ACHN (cell line): ENCODE data around the gene EXOC1L.
"Not testable (repeated sequence)": the region's sequence is repeated elsewhere in the genome, so short reads cannot be mapped to it uniquely, and the experiment has no call there.

Experiments used
- DNase-seq: peaks from one replicate; pipeline ENCODE4 v3.0.0-alpha.2; 2015
- in situ Hi-C: cut with HindIII; loops from 2 replicates; pipeline ENCODE4 v1.10.0; 2017; ENCODE audit warnings: low sequenced_read_pairs, low pct_ligation_motif_present, low pct_unique_long_range_greater_than_20kb

The EXOC1L gene

GRCh38 chr4:55830716-55831115 lies 11.1 kb downstream of the EXOC1L start:
- in situ Hi-C loops = no loop called here
- no peak for DNase-seq

DNA sequence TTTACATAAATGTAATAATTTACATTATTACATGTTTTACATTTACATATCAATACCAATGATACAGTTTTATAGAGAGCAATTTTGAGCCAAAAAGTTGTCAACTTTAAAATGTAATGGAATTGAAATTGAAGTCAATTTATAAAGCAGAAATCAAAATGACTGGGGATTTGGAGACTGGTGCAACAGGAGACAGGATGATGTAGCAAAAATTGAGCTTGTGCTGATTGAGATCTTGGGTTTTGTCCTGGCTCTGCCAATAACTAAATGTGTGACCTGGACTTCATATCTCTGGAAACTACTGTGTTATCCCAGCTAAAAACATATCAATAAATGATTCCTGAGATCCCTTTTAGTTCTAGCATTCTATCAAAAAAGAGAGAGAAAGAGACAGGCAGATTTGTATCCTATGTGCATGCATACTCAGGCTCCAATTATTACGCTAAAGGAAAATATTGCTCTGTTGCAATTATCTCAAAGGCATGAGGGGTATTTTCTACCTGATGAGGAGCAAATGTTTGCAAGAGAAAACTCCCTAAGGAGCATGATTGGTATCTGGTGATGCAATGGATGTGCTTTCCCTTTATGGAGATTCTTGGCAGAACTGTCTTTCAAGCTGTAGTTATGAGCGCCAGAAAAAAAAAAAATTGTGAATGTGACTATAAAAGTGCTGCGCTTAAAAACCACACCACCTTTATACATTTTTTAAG lies 14.7 kb downstream of the EXOC1L start:
- in situ Hi-C loops = no loop called here
- DNase-seq = no peak

DNA sequence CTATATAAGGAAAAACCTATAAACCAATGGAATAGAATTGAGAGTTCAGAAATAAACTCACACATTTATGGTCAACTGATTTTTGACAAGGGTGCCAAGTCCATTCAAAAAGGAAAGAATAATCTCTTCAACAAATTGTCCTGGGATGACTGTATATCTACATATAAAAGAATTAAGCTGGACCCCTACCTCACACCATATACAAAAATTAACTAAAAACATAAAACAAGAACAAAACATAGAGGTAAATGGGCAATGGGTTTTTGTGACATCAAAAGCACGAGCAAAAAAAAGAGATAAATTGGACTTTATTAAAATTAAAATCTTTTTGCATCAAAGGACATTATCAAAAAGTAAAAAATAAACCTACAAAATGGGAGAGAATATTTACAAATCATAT lies 18.3 kb downstream of the EXOC1L start:
- no peak for DNase-seq
- in situ Hi-C loops = no loop called here

DNA sequence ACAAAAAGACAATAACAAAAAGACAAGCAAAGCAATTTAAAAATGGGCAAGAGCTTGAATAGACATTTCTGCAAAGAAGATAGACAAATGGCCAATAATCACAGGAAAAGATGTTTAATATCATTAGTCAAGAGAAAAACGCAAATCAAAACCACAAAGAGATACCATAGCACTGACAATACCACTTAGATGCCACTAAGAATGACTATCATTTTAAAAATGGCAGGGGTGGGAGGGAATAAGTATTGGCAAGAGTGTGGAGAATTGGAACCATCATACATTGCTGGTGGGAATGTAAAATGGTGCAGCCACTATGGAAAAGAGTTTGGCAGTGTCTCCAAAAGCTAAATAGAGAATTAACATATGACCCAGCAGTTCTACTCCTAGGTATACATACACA lies 18.8 kb downstream of the EXOC1L start:
- no peak for DNase-seq
- in situ Hi-C loops = no loop called here

- in situ Hi-C loops = no loop called here
- DNase-seq = no peak
Measured at GRCh38 chr4:55838952-55839351, 19.4 kb downstream of the EXOC1L start.

GRCh38 chr4:55840956-55841355 lies 21.4 kb downstream of the EXOC1L start:
- DNase-seq = no peak
- in situ Hi-C loops = no loop called here

DNA sequence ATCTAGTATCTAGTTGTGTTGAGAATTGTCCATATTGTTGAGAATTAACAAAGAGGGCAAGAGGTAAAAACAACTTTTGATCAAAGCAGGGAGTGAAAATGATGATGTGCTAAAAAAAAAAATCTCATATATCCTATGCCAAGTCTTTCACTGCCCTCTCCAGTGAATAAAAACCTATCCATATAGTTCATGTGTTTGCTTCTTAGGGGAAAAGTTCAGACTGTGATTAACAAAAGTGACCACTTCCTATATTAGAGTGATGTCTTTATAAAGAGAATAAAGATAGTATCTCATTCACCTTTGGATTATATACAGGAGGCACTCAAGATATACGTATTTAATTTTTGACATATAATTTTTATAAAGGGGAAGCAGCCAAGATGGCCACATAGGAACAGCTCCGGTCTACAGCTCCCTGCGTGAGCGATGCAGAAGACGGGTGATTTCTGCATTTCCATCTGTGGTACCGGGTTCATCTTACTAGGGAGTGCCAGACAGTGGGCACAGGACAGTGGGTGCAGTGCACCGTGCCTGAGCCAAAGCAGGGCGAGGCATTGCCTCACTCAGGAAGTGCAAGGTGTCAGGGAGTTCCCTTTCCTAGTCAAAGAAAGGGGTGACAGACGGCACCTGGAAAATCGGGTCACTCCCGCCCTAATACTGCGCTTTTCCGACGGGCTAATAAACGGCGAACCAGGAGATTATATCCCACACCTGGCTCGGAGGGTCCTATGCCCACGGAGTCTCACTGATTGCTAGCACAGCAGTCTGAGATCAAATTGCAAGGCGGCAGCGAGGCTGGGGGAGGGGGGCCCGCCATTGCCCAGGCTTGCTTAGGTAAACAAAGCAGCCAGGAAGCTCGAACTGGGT lies 22.0 kb downstream of the EXOC1L start:
- not testable (repeated sequence) for DNase-seq

GRCh38 chr4:55842312-55842711 lies 22.7 kb downstream of the EXOC1L start:
- DNase-seq, in situ Hi-C loops: not testable (repeated sequence)

More for the DNA sequence above, 22.0 kb downstream of the EXOC1L start:
- in situ Hi-C loops = not testable (repeated sequence)

DNA sequence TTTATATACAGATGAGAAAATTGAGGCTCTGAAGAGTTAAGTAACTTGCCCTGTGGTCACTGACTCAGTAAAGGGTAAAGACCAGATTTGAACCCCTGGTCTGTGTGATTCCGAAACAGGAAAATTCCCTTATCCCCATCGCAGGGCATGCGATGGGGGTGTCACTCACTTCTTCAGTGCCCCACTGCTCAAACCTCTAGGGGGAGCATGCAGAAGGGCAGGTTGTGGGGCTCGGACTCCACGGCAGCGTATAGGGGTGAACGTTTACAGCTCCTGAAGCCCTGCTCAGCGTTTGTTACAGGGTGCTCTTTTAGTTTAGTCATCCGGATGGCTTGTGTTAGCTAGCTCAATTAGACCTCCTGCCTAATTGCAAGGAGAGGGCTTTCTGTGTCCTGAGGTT lies 30.1 kb downstream of the EXOC1L start:
- no peak for DNase-seq
- in situ Hi-C loops = no loop called here

DNA sequence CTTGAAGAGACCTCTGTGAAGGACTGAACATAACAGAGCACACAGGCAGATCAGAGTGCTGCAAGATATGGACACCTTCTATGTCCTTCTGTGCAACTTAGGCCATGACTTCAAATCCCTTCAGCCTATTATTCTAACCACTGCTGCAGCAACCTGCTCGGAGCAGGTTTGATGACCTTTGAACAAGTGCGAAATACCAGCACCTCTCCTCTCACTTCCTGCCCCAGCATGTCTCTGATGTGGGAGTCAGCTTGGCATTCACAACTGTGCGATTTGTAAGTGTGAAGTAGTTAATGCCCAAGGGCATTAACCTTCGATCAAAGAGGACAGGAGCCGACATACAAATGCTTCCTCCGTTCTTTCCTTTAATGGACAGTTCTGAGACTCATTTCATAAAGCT lies 32.3 kb downstream of the EXOC1L start:
- no peak for DNase-seq
- in situ Hi-C loops = no loop called here

GRCh38 chr4:55853484-55854046 lies 34.0 kb downstream of the EXOC1L start, which contains the start of gene EXOC1:
Gene EXOC1 (plus strand): TSS chr4:55853648. CDS start chr4:55858324, 4,676 bp downstream.
- DNase-seq = peak; percentile 95
- in situ Hi-C loops = no loop called here

DNA sequence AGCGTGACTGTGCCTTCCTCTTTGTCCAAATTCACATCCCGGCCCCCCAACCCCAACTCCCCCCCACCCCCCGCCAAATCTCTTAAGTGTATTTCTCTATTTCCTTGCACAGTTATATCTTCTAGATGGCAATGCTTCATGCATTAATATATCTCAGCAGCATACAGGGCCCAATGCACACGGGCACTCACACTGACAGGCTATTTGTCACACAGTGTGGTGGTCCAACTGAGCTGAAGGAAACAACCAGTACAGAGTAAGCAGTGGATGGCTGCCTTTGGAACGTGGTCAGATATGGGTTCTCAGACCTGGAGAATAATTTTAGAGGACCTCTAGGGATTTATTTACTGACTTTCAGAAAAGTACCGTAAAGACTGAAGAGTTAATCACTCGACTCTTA lies 34.5 kb downstream of the EXOC1L start:
- DNase-seq = no peak
- in situ Hi-C loops = no loop called here

DNA sequence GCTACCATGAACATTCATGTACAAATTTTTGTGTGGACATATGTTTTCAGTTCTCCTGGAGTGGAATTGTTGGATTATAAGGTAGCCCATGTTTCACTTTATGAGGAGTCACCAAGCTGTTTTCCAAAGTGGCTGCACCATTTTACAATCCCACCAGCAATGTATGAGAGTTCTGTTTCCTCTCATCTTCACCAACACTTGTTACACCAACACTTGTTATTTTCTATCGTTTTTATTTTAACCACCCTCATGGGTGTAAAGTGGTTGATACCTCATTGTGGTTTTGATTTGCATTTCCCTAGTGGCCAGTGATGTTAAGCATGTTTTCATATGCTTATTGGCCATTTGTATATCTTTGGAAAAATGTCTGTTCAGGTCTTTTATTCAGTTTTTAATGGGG lies 38.0 kb downstream of the EXOC1L start:
- in situ Hi-C loops = no loop called here

DNA sequence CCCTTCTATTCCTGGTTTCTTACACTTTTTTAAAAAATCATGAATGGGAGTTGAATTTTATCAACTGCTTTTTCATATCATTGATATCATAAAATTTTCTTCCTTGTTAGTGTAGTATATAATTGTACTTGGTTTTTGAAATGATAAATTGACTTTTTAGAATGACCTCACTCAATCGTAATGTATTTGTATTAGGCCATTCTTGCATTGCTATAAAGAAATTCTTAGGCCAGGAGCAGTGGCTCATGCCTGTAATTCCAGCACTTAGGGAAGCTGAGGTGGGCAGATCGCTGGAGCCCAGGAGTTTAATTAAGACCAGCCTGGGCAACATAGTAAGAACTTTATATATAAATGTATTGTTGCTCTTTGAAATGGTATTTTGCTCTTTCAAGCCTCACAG lies 40.1 kb downstream of the EXOC1L start:
- DNase-seq = no peak
- in situ Hi-C loops = no loop called here

More for the DNA sequence above, 38.0 kb downstream of the EXOC1L start:
- no peak for DNase-seq

DNA sequence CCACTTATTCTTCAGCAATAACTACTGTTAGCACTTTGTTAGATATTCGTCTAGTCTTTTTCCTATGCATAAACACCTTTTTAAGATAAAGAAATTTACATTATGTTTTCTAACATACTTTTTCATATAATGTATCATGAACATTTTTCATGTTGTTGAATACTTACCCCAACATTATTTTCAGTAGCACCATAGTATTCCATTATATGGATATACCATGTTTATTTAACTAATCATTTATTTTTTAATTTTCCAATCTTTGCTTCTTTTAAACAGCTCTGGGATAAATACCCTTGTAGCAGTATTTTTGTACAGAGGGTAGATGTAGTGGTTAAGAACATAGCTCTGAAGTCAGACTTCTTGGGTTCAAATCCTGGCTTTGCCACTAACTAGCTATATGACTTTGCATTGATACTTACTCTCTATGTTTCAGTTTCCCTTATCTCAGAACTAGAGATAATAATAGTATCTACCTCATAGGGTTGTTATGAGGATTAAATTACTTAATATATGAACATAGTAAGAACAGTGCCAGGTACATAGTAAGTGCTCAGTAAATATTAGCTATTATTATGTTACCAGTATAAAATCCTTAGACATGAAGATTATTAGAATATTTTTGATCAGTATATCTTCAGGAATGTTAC lies 45.1 kb downstream of the EXOC1L start:
- no peak for DNase-seq
- in situ Hi-C loops = no loop called here

DNA sequence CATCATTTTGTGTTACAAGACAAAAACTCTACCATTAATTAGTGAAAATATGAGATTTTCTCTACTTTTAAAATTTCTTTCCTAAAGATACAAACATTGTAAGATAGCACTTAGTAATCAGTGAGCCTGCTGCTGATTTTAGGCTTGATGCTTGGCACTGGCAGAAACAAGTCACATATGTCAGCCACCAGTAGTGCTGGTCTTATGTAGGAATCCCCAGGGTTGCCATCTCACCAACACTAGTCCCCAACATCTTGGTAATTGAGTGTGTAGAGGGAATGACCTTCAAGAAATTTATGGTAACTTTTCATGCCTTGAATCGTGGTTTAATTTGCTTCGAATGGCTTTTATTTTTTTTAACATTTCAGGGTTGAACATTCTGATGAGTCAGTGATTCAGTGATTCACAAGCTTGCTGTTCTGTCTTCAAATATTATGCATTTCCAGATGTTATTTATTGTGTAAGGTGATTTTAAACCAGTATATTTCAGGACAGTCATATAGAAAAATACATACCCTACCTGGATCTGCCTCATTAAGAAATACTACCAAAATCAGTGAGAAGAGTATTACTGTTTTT lies 45.7 kb downstream of the EXOC1L start:
- in situ Hi-C loops = no loop called here
- peak; percentile 21 for DNase-seq

DNA sequence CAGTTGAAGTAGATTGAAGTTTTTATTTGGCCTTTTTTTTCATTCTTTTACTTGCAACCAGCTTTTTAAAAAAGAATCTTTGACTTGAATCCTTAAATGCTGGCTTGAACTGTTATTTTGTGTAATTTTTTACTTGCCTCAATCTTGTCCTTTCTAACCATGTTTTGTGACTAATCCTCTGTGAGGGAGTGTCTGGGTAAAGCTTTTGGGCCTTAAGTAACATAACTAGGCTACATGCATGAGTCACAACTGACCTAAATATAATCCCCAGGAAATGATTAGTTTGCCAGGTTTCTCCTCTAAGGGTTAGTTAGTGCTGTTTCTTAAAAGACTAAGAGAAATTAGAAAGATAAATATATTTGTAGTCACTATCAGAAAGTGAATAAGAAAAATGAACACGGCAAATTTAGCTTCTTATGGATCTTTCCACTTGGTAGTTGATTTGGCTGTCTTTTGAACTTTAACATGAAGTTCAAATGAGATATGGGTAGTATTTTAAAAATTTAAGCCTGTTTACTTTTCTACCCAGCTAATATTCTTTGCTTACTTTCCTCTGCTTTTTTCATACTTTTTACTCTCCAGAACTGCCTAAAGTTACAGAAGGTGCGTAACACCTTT lies 46.8 kb downstream of the EXOC1L start:
- in situ Hi-C loops = no loop called here
- peak; percentile 82 for DNase-seq

DNA sequence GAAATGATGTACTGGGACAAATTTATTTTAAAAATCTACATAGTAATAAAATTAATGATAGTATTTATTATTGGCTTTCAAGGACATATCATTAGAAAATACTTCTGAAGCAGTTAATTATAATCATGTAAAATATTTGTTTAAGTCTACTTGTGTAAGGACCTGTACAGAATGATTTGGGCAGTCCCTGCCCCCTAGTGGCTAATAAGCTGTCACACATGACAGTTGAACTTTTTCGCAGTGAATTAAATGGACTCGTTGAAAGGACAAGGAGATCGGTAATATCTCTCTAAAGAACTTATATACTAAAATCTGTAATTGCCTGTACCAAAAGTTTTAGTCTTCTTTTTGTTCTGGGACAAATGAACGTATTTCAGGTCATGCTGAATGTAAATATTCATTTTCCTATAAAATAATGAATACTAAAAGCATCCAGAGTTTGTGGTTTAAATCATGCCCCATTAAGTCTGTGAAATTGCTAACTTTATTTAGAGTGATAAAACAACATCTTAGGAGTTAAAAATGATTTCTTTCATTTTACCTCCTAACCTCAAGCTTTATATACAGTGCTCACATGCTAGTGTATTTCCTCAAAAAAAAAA lies 47.5 kb downstream of the EXOC1L start:
- in situ Hi-C loops = no loop called here
- peak; percentile 72 for DNase-seq
